ENCODE measurements around the gene FRS2.
A peak's percentile ranks its signal among the peaks of the same experiment; 100 is the strongest.

The FRS2 gene

GRCh38 chr12:69556383-69556782 lies 86.2 kb downstream of the FRS2 start:
- no peak for FAIRE-seq

GRCh38 chr12:69563166-69563762 lies 93.1 kb downstream of the FRS2 start:
- no peak for DNase-seq (ENCODE audit: insufficient read length, low spot score)
- TF ChIP-seq CTCF (IDR thresholded peaks at IDR 0.05; ENCODE audit: insufficient read depth, missing control alignments): no peak

More at GRCh38 chr12:69556383-69556782, 86.2 kb downstream of the FRS2 start:
- DNase-seq (ENCODE audit: insufficient read length, low spot score): no peak
- no peak for TF ChIP-seq CTCF (IDR thresholded peaks at IDR 0.05; ENCODE audit: insufficient read depth, missing control alignments)

GRCh38 chr12:69566603-69567002 lies 96.4 kb downstream of the FRS2 start:
- DNase-seq (ENCODE audit: insufficient read length, low spot score) (no peak), FAIRE-seq (no peak)
- TF ChIP-seq CTCF (IDR thresholded peaks at IDR 0.05; ENCODE audit: insufficient read depth, missing control alignments): no peak

More at GRCh38 chr12:69563166-69563762, 93.1 kb downstream of the FRS2 start:
- FAIRE-seq: no peak

GRCh38 chr12:69569236-69569635 lies 99.0 kb downstream of the FRS2 start:
- FAIRE-seq: no peak
- DNase-seq (ENCODE audit: insufficient read length, low spot score): no peak
- no peak for TF ChIP-seq CTCF (IDR thresholded peaks at IDR 0.05; ENCODE audit: insufficient read depth, missing control alignments)

GRCh38 chr12:69570000-69570516 lies 99.9 kb downstream of the FRS2 start:
- FAIRE-seq (no peak), DNase-seq (ENCODE audit: insufficient read length, low spot score) (no peak)
- no peak for TF ChIP-seq CTCF (IDR thresholded peaks at IDR 0.05; ENCODE audit: insufficient read depth, missing control alignments)

- FAIRE-seq: no peak
These were observed 100.6 kb downstream of the FRS2 start for GRCh38 chr12:69570545-69571399.

More at GRCh38 chr12:69570545-69571399, 100.6 kb downstream of the FRS2 start:
- DNase-seq (ENCODE audit: insufficient read length, low spot score): no peak
- TF ChIP-seq CTCF (IDR thresholded peaks at IDR 0.05; ENCODE audit: insufficient read depth, missing control alignments): peak; percentile 87

Measured in D721Med (cell line).